Measurements from ENCODE around the gene TMCO5A. TPM values are rescaled to one million over a fixed set of nuclear protein-coding genes. Genes with fewer than 3 reads are reported as not detected.

The TMCO5A gene
- total and polyA plus RNA-seq, 10 donors = not detected

DNA sequence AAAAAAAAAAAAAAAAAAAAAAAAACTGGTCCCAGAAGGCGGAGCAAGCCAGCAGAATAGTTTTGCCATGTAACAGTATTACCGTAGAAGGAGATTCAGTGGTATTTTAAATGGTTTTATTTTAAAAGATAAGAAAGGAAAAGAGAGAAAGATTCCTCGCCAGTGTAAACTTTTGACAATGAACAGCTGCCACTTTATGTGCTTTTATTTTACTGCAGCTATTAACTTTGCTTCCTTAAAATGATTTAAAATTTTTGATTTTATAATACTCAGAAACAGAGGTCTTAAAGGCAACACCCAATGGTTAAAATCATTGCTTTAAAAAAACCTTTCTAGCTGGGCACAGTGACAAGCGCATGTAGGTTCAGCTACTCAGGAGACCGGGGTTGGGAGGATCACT lies 46.8 kb downstream of the TMCO5A start:
- WGBS, 5 donors = 68 to 82% (median 80%) methylated on average over 5 of the region's 5 CpGs

DNA sequence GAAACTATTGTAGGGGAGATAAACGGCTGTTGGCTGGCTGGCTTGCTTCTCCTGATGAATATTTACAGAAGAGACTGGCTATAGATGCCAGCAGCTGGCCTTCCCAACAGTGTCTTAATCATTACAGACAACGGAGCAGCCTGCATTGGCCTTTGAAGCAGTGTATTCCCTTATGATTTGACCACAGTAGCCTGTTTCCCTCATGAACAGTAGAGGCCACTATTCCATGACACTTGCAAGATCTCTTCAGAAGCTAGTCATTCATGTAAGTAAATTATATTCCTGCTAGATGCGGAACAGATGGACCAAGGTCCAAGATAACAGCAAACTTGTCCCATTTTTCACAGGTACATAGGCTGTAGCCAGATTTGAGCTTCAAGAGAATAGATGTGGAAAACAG lies 47.3 kb downstream of the TMCO5A start:
- WGBS, 5 donors = 55 to 71% (median 62%) methylated on average over 3 of the region's 3 CpGs
- Histone ChIP-seq H3K4me3 (no peak overlapping the region), H3K27ac (peak overlapping the region in 1 of 8 donors; percentile 13), H3K4me1 (peaks cover 0 to 6% (median 0%) of the 10 kb centered on the region in 6 donors), H3K36me3 (no peaks in the 10 kb centered on the region), H3K27me3 (replicated peaks in 1 of 7) (no peaks in the 10 kb centered on the region), H3K9me3 (no peaks in the 10 kb centered on the region)
- intact Hi-C loops (cut with DNase I; ENCODE audit: low total_unique reads) = no loop called here
- no peak for DNase-seq
- TF ChIP-seq POLR2AphosphoS5 (IDR thresholded peaks at IDR 0.05) = no peak
- TF ChIP-seq, protein P1, sequence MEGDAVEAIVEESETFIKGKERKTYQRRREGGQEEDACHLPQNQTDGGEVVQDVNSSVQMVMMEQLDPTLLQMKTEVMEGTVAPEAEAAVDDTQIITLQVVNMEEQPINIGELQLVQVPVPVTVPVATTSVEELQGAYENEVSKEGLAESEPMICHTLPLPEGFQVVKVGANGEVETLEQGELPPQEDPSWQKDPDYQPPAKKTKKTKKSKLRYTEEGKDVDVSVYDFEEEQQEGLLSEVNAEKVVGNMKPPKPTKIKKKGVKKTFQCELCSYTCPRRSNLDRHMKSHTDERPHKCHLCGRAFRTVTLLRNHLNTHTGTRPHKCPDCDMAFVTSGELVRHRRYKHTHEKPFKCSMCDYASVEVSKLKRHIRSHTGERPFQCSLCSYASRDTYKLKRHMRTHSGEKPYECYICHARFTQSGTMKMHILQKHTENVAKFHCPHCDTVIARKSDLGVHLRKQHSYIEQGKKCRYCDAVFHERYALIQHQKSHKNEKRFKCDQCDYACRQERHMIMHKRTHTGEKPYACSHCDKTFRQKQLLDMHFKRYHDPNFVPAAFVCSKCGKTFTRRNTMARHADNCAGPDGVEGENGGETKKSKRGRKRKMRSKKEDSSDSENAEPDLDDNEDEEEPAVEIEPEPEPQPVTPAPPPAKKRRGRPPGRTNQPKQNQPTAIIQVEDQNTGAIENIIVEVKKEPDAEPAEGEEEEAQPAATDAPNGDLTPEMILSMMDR (IDR thresholded peaks at IDR 0.05 in 8 of 11, conservative IDR thresholded peaks at IDR 0.05 in 3 of 11) = peak in 2 of 11 experiments; percentile 12 to 20

More for the DNA sequence above, 46.8 kb downstream of the TMCO5A start:
- H3K36me3 ChIP-seq = no peaks in the 10 kb centered on the region
- intact Hi-C loops (cut with DNase I; ENCODE audit: low total_unique reads) = no loop called here
- H3K4me3 ChIP-seq = no peak overlapping the region
- peaks cover 0 to 6% (median 0%) of the 10 kb centered on the region in 6 donors for H3K4me1 ChIP-seq
- TF ChIP-seq POLR2AphosphoS5 (IDR thresholded peaks at IDR 0.05) (no peak), POLR2A (IDR thresholded peaks at IDR 0.05) (no peak)
- TF ChIP-seq, protein P1 (IDR thresholded peaks at IDR 0.05 in 8 of 11, conservative IDR thresholded peaks at IDR 0.05 in 3 of 11) = no peak
- no peaks in the 10 kb centered on the region for H3K9me3 ChIP-seq
- no peaks in the 10 kb centered on the region for H3K27me3 ChIP-seq (replicated peaks in 1 of 7)
- peak overlapping the region in 1 of 8 donors; percentile 13 for H3K27ac ChIP-seq
- no peak for DNase-seq

DNA sequence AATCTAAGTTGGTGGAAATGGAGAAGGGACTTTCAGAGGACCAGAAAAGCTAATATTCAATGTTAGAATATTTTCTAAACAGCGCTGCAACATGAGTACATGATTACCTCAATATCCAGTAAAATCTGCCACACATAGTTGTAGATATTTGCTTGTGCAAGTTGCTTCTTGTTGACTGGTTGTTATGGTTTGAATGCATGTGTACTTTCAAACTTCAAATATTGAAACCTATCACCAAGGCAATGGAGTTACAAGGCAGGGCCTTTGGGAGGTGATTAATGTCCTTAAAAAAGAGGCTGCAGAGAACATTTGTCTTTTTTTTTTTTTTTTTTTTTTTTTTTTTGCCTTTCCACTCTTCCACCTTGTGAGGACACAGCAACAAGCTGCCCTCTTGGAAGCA lies 49.9 kb downstream of the TMCO5A start:
- H3K9me3 ChIP-seq = peaks cover 0 to 16% (median 12%) of the 10 kb centered on the region in 8 donors
- peaks cover 0 to 6% (median 0%) of the 10 kb centered on the region in 6 donors for H3K4me1 ChIP-seq
- 77 to 100% (median 95%) methylated on average over 1 of the region's 1 CpG for WGBS, 5 donors
- no peak for DNase-seq
- H3K4me3 ChIP-seq = no peak overlapping the region
- no peak overlapping the region for H3K27ac ChIP-seq
- intact Hi-C loops (cut with DNase I; ENCODE audit: low total_unique reads) = no loop called here
- H3K27me3 ChIP-seq (replicated peaks in 1 of 7) = peaks cover 0 to under 1% (median 0%) of the 10 kb centered on the region in 7 donors
- TF ChIP-seq POLR2A (IDR thresholded peaks at IDR 0.05) (no peak), POLR2AphosphoS5 (IDR thresholded peaks at IDR 0.05) (no peak)
- TF ChIP-seq, protein P1 (IDR thresholded peaks at IDR 0.05 in 8 of 11, conservative IDR thresholded peaks at IDR 0.05 in 3 of 11) = no peak
- no peaks in the 10 kb centered on the region for H3K36me3 ChIP-seq

DNA sequence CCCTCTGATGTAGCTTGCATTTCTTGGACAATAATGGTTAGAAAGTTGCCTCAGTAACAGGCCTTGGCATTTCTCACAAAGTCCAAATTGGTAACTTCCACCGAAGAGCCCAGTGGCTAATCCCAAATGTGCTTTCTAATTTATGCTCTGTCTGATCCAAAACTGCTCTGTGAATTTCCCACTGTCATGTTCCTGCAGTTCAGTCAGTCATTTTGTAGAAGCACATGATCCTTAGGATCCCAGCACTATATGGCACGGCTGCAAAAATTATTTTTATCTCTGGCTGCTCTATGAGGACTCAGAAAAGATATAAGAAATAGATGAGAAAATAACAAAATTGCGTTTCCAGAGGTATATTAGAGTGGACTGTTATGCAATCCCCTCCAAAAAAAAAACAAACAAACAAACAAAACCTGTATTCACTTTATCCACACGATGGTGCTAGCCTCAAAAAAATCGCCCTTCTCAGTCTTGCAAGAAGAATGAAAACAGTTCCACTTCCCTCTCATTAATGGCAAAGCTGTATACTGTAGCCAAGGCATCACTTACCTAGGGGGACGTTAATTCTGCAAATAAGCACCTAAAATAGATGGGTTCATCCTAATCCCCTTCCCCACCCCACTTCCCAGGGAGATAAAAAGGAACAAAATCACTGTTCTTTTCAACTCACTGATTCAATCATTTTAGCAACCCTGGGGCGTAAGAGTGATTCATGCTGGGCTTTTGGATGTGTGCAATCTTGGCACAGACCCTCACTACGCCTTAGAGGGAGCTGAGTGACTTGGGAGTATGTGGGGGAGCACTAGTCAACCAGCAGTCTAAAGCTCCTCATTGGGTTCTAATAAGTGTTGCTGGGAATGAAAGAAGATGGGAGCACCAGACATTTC lies 61.3 kb downstream of the TMCO5A start:
- H3K9me3 ChIP-seq = peaks cover 0 to 6% (median 0%) of the 10 kb centered on the region in 8 donors
- no peak for TF ChIP-seq POLR2A (IDR thresholded peaks at IDR 0.05)
- TF ChIP-seq, protein P1 (IDR thresholded peaks at IDR 0.05 in 8 of 11, conservative IDR thresholded peaks at IDR 0.05 in 3 of 11) = peak in 9 of 11 experiments; percentile 37 to 82 (median 49)
- WGBS, 5 donors = 29 to 35% (median 31%) methylated on average over 8 of the region's 8 CpGs
- no peak for DNase-seq
- intact Hi-C loops (cut with DNase I; ENCODE audit: low total_unique reads) = loop anchor here (5.0 kb wide), 1 partner anchor 357 kb away; no protein-coding TSS in a partner anchor
- no peak overlapping the region for H3K4me3 ChIP-seq
- no peaks in the 10 kb centered on the region for H3K27me3 ChIP-seq (replicated peaks in 1 of 7)
- H3K4me1 ChIP-seq = peaks cover 0 to 8% (median 2%) of the 10 kb centered on the region in 6 donors
- no peak overlapping the region for H3K27ac ChIP-seq
- H3K36me3 ChIP-seq = no peaks in the 10 kb centered on the region
